ENCODE measurements around the gene AHDC1.

DNA sequence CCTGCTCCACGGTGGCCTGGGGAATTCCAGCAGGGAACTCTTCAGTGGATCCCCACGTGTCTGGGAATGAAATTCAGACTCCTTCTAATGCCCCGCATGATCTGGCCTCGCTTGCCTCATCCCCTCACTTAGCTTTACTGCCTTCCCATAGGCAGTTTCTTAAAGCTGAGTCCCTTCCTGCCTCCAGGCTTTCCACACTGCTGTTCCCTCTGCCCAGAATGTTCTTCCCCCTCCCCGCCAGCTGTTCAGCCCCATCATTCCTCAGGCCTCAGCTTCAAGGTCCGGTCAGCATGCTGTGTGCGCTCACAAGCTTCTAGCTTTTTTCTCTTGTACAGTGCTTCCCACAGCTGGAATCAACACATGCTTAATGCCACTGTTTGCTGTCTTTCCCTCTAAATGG lies 59.1 kb downstream of the AHDC1 start:
- TF ChIP-seq, protein P1, sequence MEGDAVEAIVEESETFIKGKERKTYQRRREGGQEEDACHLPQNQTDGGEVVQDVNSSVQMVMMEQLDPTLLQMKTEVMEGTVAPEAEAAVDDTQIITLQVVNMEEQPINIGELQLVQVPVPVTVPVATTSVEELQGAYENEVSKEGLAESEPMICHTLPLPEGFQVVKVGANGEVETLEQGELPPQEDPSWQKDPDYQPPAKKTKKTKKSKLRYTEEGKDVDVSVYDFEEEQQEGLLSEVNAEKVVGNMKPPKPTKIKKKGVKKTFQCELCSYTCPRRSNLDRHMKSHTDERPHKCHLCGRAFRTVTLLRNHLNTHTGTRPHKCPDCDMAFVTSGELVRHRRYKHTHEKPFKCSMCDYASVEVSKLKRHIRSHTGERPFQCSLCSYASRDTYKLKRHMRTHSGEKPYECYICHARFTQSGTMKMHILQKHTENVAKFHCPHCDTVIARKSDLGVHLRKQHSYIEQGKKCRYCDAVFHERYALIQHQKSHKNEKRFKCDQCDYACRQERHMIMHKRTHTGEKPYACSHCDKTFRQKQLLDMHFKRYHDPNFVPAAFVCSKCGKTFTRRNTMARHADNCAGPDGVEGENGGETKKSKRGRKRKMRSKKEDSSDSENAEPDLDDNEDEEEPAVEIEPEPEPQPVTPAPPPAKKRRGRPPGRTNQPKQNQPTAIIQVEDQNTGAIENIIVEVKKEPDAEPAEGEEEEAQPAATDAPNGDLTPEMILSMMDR (IDR thresholded peaks at IDR 0.05; ENCODE audit: low read length), result no peak
- TF ChIP-seq EZH2 (optimal IDR thresholded peaks at IDR 0.05; ENCODE audit: low read depth, low read length), result no peak
- TF ChIP-seq EZH2phosphoT487 (IDR thresholded peaks at IDR 0.05; ENCODE audit: low read length), result no peak

Data from MM.1S (cell line).